Measurements from ENCODE around the gene GLRB.
"Not testable (repeated sequence)": the region's sequence is repeated elsewhere in the genome, so short reads cannot be mapped to it uniquely, and the experiment has no call there.

Gene GLRB

DNA sequence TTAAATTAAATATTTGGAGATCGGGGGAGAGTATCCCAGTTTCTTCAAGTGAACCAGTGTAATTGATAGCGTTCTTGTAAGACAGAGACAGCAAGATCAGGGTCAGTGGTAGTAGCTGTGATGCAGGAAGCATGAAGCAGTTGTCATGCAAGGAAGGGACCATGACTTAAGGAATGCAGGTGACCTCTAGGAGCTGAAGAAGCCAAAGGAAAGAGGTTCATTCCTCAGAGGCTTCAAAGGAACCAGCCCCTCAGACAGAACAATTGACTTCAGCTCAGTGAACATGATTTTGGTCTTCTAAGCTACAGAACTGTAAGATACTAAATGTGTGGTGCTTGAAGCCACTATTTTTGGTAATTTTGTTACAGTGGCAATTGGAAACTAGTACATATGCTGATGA is 51.6 kb downstream of the GLRB start:
- DNase-seq (ENCODE audit: low read depth in 2 of 2): no peak

DNA sequence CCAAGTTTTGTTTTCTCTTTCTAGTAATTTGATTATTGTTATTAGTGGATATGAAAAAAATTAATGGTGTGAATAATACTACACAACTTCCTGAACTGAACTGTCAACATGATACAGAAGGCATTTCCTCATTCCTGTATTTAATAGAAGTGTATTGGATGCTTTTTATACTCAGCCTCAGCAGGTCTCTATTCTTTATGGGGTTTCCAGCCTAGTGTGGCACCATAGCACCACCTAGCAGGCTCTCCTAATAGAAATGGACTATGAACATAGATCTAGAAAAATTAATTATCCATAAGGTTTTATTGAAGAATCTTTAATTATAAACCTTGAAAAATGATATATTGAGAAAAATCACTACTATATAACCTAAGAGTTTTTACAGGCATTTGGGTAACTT is 52.4 kb downstream of the GLRB start:
- DNase-seq (ENCODE audit: low read depth in 2 of 2): no peak

DNA sequence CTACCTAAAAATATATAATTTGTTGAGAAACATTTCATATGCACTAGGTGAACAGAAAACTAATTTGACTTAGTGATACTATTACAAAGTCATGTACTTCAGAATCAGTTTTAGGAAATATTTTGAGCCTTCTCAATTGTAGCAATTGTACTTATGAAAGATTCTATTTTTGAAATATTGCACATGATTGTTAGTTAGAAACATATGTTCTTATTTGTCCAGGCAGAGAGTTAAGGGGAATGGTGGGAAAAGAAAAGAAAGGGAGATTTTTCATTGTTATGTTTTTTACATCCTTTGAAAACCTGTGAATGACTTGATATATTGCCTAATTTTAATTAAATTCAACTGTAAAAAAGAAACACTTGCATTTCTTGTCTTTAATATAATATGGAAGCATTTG is 66.0 kb downstream of the GLRB start:
- DNase-seq (ENCODE audit: low read depth in 2 of 2): no peak

DNA sequence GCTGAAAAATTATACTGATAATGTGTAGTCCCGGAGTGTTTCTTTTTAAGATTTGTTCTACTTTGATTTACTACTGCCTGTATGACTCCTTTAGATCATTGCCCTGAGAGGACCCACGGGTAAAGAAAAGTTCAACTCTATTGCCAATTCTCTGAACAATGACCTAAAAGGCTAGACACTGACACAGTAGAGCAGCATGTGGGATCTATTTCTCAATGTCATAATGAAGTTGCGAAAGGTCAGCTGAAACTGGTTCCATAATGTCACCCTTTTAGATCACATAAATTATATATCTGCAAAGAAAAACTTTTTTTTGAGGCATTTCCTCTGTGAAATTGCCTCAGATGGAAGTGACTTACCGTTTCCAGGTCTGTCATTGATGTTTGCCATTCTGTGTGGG is 67.4 kb downstream of the GLRB start:
- DNase-seq (ENCODE audit: low read depth in 2 of 2): no peak

DNA sequence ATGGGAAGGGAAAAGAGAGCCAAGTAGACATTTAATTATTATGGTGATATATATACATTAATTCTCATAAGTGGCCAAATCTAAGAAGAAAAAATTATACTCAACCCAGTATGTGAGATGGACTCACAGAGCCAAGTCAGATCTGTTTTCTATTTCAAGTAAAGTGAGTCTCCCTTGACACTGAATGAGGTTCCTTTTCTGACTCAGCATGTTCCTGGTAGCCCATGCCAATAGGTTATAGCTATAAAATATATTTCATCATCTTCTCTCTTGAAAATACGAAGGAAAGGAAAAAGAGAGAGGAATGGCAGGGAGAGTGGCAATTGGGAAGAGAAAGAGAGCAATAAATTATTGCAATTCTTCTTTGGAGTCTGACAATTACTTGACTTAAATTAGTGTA is 75.8 kb downstream of the GLRB start:
- DNase-seq (ENCODE audit: low read depth in 2 of 2): no peak

DNA sequence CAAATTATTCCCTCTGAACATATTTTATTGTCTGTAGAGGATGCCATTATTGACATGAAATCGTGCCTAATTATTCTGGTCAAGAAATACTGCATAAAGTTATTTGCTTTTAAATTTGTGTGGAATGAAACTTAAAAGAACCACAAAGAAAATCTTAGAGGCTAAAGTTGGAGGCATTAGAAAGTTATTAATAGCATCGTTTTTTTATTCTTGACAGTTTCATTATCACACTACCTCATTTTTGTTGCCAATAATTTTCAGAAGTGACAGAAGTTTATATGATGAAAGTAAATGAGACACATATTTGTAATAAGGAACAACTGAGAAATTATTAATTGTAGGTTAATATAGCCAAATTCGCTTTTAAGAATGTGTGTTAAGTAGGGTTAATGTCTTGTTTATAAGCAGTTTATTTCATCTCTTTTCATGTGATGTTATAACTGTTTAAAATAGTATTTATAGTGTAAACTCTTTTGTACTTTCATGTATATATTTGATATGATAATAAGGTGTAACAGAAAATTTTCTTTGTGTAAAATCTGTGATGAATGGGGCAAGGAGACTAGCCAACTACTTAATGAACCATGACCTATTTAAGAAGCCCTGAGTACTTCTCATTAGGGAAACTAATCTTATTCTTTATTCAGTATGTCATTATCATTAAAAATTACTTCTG is 90.1 kb downstream of the GLRB start:
- no peak for DNase-seq (ENCODE audit: low read depth in 2 of 2)

DNA sequence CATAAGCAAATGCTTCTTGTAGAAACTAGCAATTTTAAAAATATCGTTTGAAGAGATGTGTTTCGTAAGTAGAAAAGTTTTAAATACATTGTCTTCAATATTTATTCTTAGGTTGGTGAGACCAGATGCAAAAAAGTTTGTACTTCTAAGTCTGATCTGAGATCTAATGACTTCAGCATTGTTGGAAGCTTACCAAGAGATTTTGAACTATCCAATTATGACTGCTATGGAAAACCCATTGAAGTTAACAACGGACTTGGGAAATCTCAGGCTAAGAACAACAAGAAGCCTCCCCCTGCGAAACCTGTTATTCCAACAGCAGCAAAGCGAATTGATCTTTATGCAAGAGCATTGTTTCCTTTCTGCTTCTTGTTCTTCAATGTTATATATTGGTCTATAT is 94.4 kb downstream of the GLRB start:
- no peak for DNase-seq (ENCODE audit: low read depth in 2 of 2)

DNA sequence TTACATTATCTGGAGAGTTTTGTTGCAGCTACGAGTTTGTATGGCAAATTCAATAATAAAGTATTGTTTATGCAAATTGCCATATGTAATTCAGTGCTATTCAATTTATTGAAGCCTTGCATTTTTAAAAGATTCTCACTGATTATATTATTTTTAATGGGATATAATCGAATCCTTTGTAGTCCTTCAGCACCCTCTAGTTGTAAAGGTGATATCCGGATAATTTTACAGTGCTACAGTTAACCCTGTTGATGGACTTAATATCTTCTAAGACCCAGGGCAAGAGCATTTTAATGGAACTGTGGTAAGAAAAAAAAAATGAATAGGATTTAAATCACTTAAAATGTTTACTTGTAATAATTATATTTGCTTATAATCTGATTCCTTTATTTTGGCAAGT is 96.1 kb downstream of the GLRB start:
- no peak for DNase-seq (ENCODE audit: low read depth in 2 of 2)

DNA sequence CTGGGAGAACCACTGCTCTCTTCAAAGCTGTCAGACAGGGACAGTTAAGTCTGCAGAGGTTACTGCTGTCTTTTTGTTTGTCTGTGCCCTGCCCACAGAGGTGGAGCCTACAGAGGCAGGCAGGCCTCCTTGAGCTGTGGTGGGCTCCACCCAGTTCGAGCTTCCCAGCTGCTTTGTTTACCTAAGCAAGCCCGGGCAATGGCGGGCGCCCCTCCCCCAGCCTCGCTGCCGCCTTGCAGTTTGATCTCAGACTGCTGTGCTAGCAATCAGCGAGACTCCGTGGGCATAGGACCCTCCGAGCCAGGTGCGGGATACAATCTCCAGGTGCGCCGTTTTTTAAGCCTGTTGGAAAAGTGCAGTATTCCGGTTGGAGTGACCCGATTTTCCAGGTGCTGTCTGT is 104.3 kb downstream of the GLRB start:
- DNase-seq (ENCODE audit: low read depth in 2 of 2): not testable (repeated sequence)

DNA sequence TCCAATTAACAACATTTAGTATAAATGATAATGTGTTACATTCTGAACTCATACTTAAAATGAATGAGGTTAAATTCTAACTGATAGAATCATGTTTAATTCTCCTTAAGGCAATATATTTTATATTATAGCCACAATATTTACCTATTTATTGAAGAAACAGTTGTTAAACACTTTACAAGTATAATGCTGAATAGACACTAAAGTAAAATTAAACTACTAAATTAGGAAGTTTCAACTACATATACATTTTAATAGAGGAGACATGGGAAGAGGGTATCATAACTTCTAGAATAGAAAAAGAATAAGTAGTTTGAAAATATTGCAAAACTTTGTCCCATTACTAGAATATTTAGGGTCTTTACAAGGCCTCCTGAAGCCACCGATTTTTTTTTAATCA is 108.3 kb downstream of the GLRB start:
- DNase-seq (ENCODE audit: low read depth in 2 of 2): no peak

DNA sequence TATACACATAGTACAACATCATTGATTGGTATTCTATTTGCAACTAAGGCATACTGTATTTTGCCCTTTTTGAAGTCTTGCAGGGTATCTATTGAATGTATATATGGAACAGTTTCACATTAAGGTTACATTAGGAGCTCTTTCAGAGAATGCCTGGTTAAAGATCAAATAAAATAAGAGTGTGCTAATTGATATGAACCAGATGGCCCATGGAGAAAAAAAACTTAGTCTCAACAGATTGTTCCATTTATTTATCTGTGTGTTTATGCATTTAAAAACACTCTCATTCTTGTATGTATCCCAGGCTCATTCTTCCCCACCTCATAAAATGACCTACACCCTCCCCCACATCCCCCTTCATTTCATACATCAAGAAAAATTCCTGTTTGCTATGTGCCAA is 109.4 kb downstream of the GLRB start:
- no peak for DNase-seq (ENCODE audit: low read depth in 2 of 2)

DNA sequence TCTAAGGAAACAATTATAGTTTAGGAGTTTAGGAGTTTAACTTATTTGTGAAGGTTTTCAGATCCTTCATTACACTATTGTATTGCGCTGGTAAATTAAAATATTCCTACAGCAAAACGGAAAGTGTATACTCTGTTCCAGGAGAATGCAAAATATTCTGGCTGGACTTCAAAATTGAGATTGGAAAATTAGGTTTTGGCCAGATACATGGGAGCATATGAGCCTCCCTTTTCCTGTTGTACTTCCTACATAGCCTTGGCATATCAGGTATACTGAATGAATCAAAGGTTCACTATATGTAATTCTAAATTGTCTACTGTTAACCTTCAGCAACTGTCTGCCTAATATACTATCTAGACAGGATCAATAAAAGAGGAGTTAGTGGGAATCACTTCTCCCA is 119.4 kb downstream of the GLRB start:
- DNase-seq (ENCODE audit: low read depth in 2 of 2): no peak

DNA sequence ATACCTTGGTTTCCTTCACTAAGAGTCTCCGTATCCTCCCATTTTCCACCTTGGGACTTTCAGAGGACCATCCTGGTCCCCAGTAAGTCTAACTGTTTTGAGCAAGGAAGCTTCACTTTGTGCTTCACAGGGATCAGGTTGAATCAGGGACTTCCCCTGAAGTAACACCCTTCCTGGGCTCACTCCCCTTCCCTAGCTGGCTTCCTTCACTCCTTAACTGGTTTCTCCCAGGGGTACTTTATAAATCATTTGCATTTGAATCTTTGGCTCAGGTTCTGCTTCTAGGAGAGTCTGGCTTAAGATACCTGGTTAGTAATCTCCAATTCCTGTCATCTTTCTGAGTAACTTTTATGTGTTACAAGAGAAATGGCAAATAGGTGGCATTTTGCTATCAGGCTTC is 120.1 kb downstream of the GLRB start:
- DNase-seq (ENCODE audit: low read depth in 2 of 2): no peak

DNA sequence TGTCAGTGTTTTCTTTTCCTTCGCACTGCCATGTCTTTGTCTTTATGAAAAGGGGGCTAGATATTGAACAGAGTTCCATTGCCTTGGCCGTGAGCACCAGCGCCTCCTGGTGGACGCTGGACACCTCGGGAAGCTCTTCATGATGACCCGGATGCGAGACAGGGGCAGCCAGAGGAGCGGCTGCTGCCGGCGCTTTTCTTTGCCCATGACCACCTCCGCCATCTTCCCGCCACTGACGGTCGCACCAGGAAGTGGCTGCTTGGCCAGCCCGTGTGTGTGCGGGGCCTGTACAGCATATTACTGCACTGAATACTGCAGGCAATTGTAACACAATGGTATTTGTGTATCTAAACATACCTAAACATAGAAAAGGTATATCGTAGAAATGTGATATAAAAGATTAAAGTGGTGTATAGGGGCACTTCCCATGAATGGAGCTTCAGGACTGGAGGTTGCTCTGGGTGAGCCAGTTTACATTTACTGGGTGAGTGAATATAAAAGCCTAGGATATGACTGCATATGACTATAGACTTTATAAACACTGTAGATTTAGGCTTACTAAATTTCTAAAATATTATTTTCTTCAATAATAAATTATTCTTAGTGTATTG is 128.8 kb downstream of the GLRB start:
- no peak for DNase-seq (ENCODE audit: low read depth in 2 of 2)

DNA sequence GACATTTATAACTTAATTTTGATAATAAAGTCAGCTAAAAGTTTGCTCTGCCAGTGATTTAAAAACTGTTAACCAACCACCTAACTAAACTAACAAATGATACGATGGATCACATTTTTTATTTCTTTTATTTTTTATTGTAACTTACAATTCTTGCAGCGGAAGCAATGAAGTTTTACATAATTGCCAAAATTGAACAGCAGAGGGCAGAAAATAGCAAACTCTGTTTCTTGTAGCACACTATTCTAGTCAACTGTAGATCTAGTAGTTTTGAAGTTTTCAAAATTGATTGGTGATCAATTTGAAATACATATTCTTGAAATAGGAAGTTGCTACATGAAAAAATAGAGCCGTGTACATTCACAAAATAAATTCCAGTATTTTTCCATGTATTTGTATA is 141.8 kb downstream of the GLRB start:
- no peak for DNase-seq (ENCODE audit: low read depth in 2 of 2)

DNA sequence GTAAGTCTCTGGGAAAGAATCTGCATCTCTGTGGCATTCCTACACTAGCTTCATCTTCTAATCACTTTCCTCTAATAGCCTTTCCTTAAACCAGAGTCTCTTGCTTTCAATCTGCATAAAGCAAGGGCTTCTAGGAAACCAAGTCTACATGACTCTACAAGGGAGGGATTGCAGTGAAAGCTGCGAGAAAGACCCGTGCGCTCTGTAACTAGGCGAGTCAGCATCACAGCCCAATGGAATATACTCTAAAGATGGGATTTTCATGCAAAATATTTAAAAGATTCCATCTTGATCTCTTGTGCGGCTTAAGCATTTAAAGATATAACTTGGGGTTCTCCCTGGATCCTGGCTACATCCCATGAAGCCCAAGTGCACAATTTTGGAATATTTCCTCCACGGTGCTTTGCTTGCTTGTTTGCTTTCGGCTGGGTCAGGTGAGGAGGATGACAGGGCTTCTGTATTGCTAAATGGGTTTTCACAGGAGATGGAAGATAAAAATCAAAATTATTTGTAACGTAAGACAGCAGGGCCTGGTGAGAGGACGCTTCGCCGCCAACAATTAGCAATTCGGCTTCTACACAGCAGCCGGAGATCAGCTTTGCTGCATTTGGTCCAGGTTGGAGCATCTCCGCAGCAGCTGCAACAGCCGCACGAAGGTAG is 143.9 kb downstream of the GLRB start:
- DNase-seq (ENCODE audit: low read depth in 2 of 2): no peak

DNA sequence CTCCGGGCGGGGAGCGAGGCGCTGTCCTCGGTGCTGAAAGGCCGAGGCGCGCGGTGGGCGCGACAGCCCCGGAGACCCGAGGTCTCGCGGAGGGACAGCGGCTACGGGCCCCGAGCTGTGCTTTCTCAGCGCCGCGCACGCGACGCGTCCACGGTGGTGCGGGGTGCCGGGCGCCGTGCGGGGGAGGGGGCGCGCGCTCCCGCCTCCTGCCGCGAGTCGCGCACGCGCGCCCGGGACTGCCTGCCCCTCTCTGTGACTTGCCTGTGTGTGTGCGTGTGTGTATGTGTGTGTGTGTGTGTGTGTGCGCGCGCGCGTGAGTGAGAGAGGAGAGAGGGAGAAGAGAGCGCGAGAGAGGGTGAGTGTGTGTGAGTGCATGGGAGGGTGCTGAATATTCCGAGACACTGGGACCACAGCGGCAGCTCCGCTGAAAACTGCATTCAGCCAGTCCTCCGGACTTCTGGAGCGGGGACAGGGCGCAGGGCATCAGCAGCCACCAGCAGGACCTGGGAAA is 144.5 kb downstream of the GLRB start, which contains the start of gene GRIA2:
Gene GRIA2 (plus strand): TSS at position 358 of the 511 bp plus-strand sequence. CDS start 315 bp downstream, outside the sequence.
- no peak for DNase-seq (ENCODE audit: low read depth in 2 of 2)

DNA sequence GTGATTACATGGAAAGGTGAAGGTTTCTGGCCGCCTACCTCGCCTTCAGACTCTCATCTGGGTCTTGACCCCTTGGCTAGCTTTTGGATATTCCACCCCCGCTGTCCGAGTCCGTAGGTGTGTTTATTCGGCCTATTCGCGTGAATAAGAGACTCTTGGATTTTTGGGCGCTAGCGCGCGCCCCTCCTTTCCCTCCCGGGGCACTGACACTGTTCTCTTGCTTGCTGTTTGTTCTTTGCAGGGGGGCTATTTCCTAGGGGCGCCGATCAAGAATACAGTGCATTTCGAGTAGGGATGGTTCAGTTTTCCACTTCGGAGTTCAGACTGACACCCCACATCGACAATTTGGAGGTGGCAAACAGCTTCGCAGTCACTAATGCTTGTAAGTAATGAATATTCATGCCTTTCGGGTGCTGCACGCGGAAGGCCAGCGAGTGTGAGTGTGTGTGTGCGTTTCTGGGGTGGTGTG is 145.5 kb downstream of the GLRB start:
- DNase-seq (ENCODE audit: low read depth in 2 of 2): no peak
